MCF 10A (cell line): ENCODE measurements around the gene LIN54. TPM values are rescaled to one million over a fixed set of nuclear protein-coding genes. Genes with fewer than 3 reads are reported as not detected.

Experiments
- BruUV-seq: library from RNA; stranded (reverse); fragments of 400-500 nt; replicated peaks from 2 replicates; lab custom pipeline; 2021; lab: Mats Ljungman, UMichigan
- CTCF ChIA-PET: fragments of 300-600 bp; sonication (Branson Sonifier 250); formaldehyde crosslinking; extraction: SDS; loops from one replicate; lab custom pipeline; 2021; ENCODE audit warnings: antibody characterized with exemption, inconsistent platforms; lab: Yijun Ruan, JAX
- POLR2A ChIA-PET: fragments of 300-600, 350-650 bp; sonication (Branson Sonifier 250); formaldehyde crosslinking; extraction: SDS; loops from one replicate; lab custom pipeline; 2020; ENCODE audit warnings: antibody characterized with exemption, inconsistent platforms; lab: Yijun Ruan, JAX
- DNase-seq: peaks from one replicate; pipeline ENCODE4 v3.0.0-alpha.2; 2018; ENCODE audit not compliant: unreplicated experiment
- H3K27ac Mint-ChIP-seq: one replicate; pipeline ENCODE4 v1.8.0; 2022; ENCODE audit warnings: mild to moderate bottlenecking, low read depth, mixed read lengths; ENCODE audit not compliant: unreplicated experiment
- H3K27me3 Mint-ChIP-seq: one replicate; pipeline ENCODE4 v1.8.0; 2022; ENCODE audit warnings: mixed read lengths; ENCODE audit not compliant: insufficient read depth, unreplicated experiment
- H3K36me3 Mint-ChIP-seq: one replicate; pipeline ENCODE4 v1.8.0; 2022; ENCODE audit warnings: mild to moderate bottlenecking, moderate library complexity, mixed read lengths; ENCODE audit not compliant: insufficient read depth, unreplicated experiment
- H3K4me1 Mint-ChIP-seq: one replicate; pipeline ENCODE4 v1.8.0; 2022; ENCODE audit warnings: mixed read lengths; ENCODE audit not compliant: insufficient read depth, unreplicated experiment
- H3K4me3 Mint-ChIP-seq: one replicate; pipeline ENCODE4 v1.8.0; 2022; ENCODE audit warnings: mild to moderate bottlenecking, moderate library complexity, mixed read lengths; ENCODE audit not compliant: unreplicated experiment
- H3K9me3 Mint-ChIP-seq: one replicate; pipeline ENCODE4 v1.8.0; 2022; ENCODE audit warnings: mixed read lengths; ENCODE audit not compliant: unreplicated experiment
- intact Hi-C: fragments of 100-400 bp; cut with micrococcal nuclease; formaldehyde crosslinking; loops from 2 replicates; pipeline ENCODE4 v1.14.1; 2022
- total RNA-seq: library from RNA; stranded (reverse); gene quantifications from 2 replicates; pipeline ENCODE4 v1.2.3, GENCODE V29; 2022
- TF ChIP-seq, protein P1 (sequence below): fragments of 200-600 bp; IDR thresholded peaks from one replicate; pipeline ENCODE4 v1.8.0; 2022; ENCODE audit warnings: antibody characterized with exemption, mild to moderate bottlenecking; ENCODE audit not compliant: unreplicated experiment

The LIN54 gene
- total RNA-seq, 1 experiment from 2014 or later = 16.0 TPM

GRCh38 chr4:83002329-83002728 is 8.3 kb downstream of the LIN54 start:
- ChIA-PET POLR2A (interaction anchor here (0.6 to 1.7 kb wide), 2 partner anchors 9 to 71 kb away, joined by 3 to 4 read pairs; partner anchors contain the start of gene LIN54), CTCF (no interaction called here)
- intact Hi-C loops = no loop called here
- no TSS peak for BruUV-seq
- Mint-ChIP-seq H3K4me3 (no peak overlapping the region), H3K27me3 (no peaks in the 10 kb centered on the region), H3K27ac (no peak overlapping the region), H3K36me3 (no peaks in the 10 kb centered on the region), H3K9me3 (no peaks in the 10 kb centered on the region), H3K4me1 (no peaks in the 10 kb centered on the region)
- TF ChIP-seq, protein P1, sequence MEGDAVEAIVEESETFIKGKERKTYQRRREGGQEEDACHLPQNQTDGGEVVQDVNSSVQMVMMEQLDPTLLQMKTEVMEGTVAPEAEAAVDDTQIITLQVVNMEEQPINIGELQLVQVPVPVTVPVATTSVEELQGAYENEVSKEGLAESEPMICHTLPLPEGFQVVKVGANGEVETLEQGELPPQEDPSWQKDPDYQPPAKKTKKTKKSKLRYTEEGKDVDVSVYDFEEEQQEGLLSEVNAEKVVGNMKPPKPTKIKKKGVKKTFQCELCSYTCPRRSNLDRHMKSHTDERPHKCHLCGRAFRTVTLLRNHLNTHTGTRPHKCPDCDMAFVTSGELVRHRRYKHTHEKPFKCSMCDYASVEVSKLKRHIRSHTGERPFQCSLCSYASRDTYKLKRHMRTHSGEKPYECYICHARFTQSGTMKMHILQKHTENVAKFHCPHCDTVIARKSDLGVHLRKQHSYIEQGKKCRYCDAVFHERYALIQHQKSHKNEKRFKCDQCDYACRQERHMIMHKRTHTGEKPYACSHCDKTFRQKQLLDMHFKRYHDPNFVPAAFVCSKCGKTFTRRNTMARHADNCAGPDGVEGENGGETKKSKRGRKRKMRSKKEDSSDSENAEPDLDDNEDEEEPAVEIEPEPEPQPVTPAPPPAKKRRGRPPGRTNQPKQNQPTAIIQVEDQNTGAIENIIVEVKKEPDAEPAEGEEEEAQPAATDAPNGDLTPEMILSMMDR = no peak
- DNase-seq = no peak

DNA sequence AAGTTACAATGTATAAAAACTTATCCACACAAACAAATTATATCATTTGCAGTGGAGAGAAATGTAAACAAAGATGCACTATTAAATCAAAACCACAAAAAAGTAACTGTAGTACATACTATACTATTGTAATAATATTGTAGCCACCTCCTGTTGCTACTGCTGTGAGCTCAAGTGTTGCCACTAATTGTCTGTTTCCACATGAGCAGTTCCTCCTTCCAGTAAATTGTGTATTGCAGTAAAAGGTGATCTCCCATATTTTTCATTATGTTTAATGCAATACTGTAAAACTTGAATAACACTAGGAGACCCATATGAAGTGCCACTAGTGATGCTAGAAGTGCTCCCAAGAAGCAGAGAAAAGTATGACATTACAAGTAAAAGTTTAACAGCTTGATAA is 11.7 kb downstream of the LIN54 start:
- ChIA-PET POLR2A (interaction anchor here (0.7 kb wide), 1 partner anchor 282 kb away, joined by 3 read pairs; no protein-coding TSS in a partner anchor), CTCF (interaction anchor here (0.6 to 0.7 kb wide), 2 partner anchors 12 to 13 kb away, joined by 3 to 6 read pairs; no protein-coding TSS in a partner anchor)
- intact Hi-C loops = no loop called here

GRCh38 chr4:82994834-82995233 is 15.8 kb downstream of the LIN54 start:
- Mint-ChIP-seq H3K36me3 (no peaks in the 10 kb centered on the region), H3K9me3 (no peaks in the 10 kb centered on the region), H3K27ac (no peak overlapping the region), H3K4me1 (peaks cover 4% of the 10 kb centered on the region), H3K27me3 (no peaks in the 10 kb centered on the region), H3K4me3 (no peak overlapping the region)
- intact Hi-C loops = no loop called here
- DNase-seq = no peak
- BruUV-seq = no TSS peak
- CTCF ChIA-PET = interaction anchor here (1.0 kb wide), 1 partner anchor 9 kb away, joined by 3 read pairs; no protein-coding TSS in a partner anchor
- TF ChIP-seq, protein P1 = no peak
- POLR2A ChIA-PET = interaction anchor here (1.6 kb wide), 1 partner anchor 15 kb away, joined by 6 read pairs; no protein-coding TSS in a partner anchor

More for the DNA sequence above, 11.7 kb downstream of the LIN54 start:
- H3K27ac Mint-ChIP-seq = peak overlapping the region; percentile 19
- H3K36me3 Mint-ChIP-seq = no peaks in the 10 kb centered on the region
- BruUV-seq = no TSS peak
- H3K4me1 Mint-ChIP-seq = no peaks in the 10 kb centered on the region
- H3K9me3 Mint-ChIP-seq = no peaks in the 10 kb centered on the region
- no peak for DNase-seq
- TF ChIP-seq, protein P1 = no peak
- no peaks in the 10 kb centered on the region for H3K27me3 Mint-ChIP-seq
- H3K4me3 Mint-ChIP-seq = no peak overlapping the region

GRCh38 chr4:82989575-82990429 is 20.8 kb downstream of the LIN54 start:
- BruUV-seq = no TSS peak
- no peak overlapping the region for H3K4me3 Mint-ChIP-seq
- peak; percentile 2 for DNase-seq
- TF ChIP-seq, protein P1 = no peak
- H3K27ac Mint-ChIP-seq = peak overlapping the region; percentile 52
- peaks cover 5% of the 10 kb centered on the region for H3K36me3 Mint-ChIP-seq
- peaks cover 11% of the 10 kb centered on the region for H3K4me1 Mint-ChIP-seq
- no peaks in the 10 kb centered on the region for H3K27me3 Mint-ChIP-seq
- ChIA-PET CTCF (interaction anchor here (1.0 to 1.2 kb wide), 2 partner anchors 13 to 19 kb away, joined by 3 to 6 read pairs; no protein-coding TSS in a partner anchor), POLR2A (interaction anchor here (0.6 to 1.0 kb wide), 3 partner anchors 19 to 23 kb away, joined by 3 to 4 read pairs (median 3); no protein-coding TSS in a partner anchor)
- H3K9me3 Mint-ChIP-seq = no peaks in the 10 kb centered on the region
- intact Hi-C loops = no loop called here
